IMR-90 (cell line): Measurements from ENCODE around the gene TBC1D8. TPM values are rescaled to one million over a fixed set of nuclear protein-coding genes. Genes with fewer than 3 reads are reported as not detected.

Experiments used
- ATAC-seq: fragments of 200-7000 bp; cut with Tn5 transposase; 2 replicates; pipeline ENCODE4 v1.9.1; 2020; ENCODE audit warnings: low read depth, mild to moderate bottlenecking, moderate library complexity
- BruUV-seq: library from RNA; stranded (reverse); fragments of 400-500 nt; replicated peaks from 2 replicates; lab custom pipeline; 2021; lab: Mats Ljungman, UMichigan
- CTCF ChIA-PET: fragments of 300-600 bp; formaldehyde crosslinking; extraction: SDS; loops from one replicate; lab custom pipeline; 2021; ENCODE audit warnings: antibody characterized with exemption; lab: Yijun Ruan, JAX
- POLR2A ChIA-PET: fragments of 300-600 bp; sonication (Branson Sonifier 250); formaldehyde crosslinking; loops from one replicate; lab custom pipeline; 2022; ENCODE audit warnings: antibody characterized with exemption; ENCODE audit not compliant: unreplicated experiment; lab: Charles Lee
- DNase-seq: peaks from one replicate; pipeline ENCODE4 v3.0.0; 2013
- H2AFZ ChIP-seq: replicated peaks from 2 replicates; pipeline ENCODE3; 2013; ENCODE audit warnings: low read length, mild to moderate bottlenecking; ENCODE audit not compliant: poor library complexity
- H2AK5ac ChIP-seq: 2 replicates; pipeline ENCODE4 v1.6.1; 2013; ENCODE audit warnings: low read depth, low read length, inconsistent platforms
- H2AK9ac ChIP-seq: replicated peaks from 2 replicates; pipeline ENCODE3; 2013; ENCODE audit warnings: mild to moderate bottlenecking, low read depth, low read length, moderate library complexity; ENCODE audit not compliant: poor library complexity
- H2BK120ac ChIP-seq: 2 replicates; pipeline ENCODE4 v1.6.1; 2013; ENCODE audit warnings: low read depth, low read length, inconsistent platforms
- H2BK15ac ChIP-seq: 3 replicates; pipeline ENCODE4 v1.6.1; 2013; ENCODE audit warnings: low read depth, low read length, inconsistent platforms
- H2BK20ac ChIP-seq: 2 replicates; pipeline ENCODE4 v1.6.1; 2013; ENCODE audit warnings: low read depth, mild to moderate bottlenecking, inconsistent platforms, low read length, moderate library complexity
- H2BK5ac ChIP-seq: 2 replicates; pipeline ENCODE4 v1.6.1; 2013; ENCODE audit warnings: mild to moderate bottlenecking, low read depth, low read length, inconsistent platforms; ENCODE audit not compliant: poor library complexity, severe bottlenecking
- H3K14ac ChIP-seq: replicated peaks from 2 replicates; pipeline ENCODE4 v1.6.1; 2013; ENCODE audit warnings: low read depth, low read length, inconsistent platforms
- H3K18ac ChIP-seq: 2 replicates; pipeline ENCODE4 v1.6.1; 2013; ENCODE audit warnings: low read depth, low read length, control low read depth
- H3K23ac ChIP-seq: 2 replicates; pipeline ENCODE4 v1.6.1; 2013; ENCODE audit warnings: low read depth, low read length, inconsistent platforms
- H3K27ac ChIP-seq: 2 replicates; pipeline ENCODE4 v1.5.1; 2013; ENCODE audit warnings: mild to moderate bottlenecking, control low read depth, low read length; ENCODE audit not compliant: insufficient read depth
- H3K27me3 ChIP-seq: 2 replicates; pipeline ENCODE4 v1.6.1; 2013; ENCODE audit warnings: low read length; ENCODE audit not compliant: control insufficient read depth, insufficient read depth
- H3K36me3 ChIP-seq: 2 replicates; pipeline ENCODE4 v1.6.1; 2013; ENCODE audit warnings: low read length, mixed read lengths; ENCODE audit not compliant: control insufficient read depth, insufficient read depth
- H3K4ac ChIP-seq: 2 replicates; pipeline ENCODE4 v1.6.1; 2013; ENCODE audit warnings: low read depth, low read length, inconsistent platforms
- H3K4me1 ChIP-seq: 2 replicates; pipeline ENCODE4 v1.6.1; 2013; ENCODE audit warnings: low read length, mixed read lengths; ENCODE audit not compliant: control insufficient read depth, insufficient read depth
- H3K4me2 ChIP-seq: 2 replicates; pipeline ENCODE4 v1.6.1; 2013; ENCODE audit warnings: low read depth, mild to moderate bottlenecking, control low read depth, low read length, moderate library complexity
- H3K4me3 ChIP-seq: 2 replicates; pipeline ENCODE4 v1.5.1; 2013; ENCODE audit warnings: low read depth, mild to moderate bottlenecking, control low read depth, low read length, moderate library complexity; ENCODE audit not compliant: insufficient read depth
- H3K56ac ChIP-seq: 2 replicates; pipeline ENCODE4 v1.6.1; 2013; ENCODE audit warnings: low read length, inconsistent platforms; ENCODE audit not compliant: insufficient read depth; ENCODE audit errors: extremely low read depth
- H3K79me1 ChIP-seq, 2 experiments: 2 replicates each; pipeline ENCODE4 v1.6.1; 2013; ENCODE audit warnings: low read length in 2 of 2, inconsistent platforms in 1 of 2, low read depth in 1 of 2
- H3K9ac ChIP-seq: 2 replicates; pipeline ENCODE4 v1.6.1; 2013; ENCODE audit warnings: low read depth, low read length, control low read depth
- H3K9me1 ChIP-seq: 2 replicates; pipeline ENCODE4 v1.6.1; 2013; ENCODE audit warnings: low read length, inconsistent platforms; ENCODE audit not compliant: insufficient read depth
- H3K9me3 ChIP-seq: 2 replicates; pipeline ENCODE4 v1.6.1; 2013; ENCODE audit warnings: low read length; ENCODE audit not compliant: control insufficient read depth, insufficient read depth
- H4K20me1 ChIP-seq: 2 replicates; pipeline ENCODE4 v1.6.1; 2013; ENCODE audit warnings: low read length, inconsistent platforms; ENCODE audit not compliant: insufficient read depth
- H4K5ac ChIP-seq: 2 replicates; pipeline ENCODE4 v1.6.1; 2013; ENCODE audit warnings: mild to moderate bottlenecking, low read depth, low read length, control low read depth
- H4K8ac ChIP-seq, 2 experiments: 2 replicates each; pipeline ENCODE4 v1.6.1; 2013; ENCODE audit warnings: low read depth in 2 of 2, low read length in 2 of 2, control low read depth in 1 of 2, inconsistent platforms in 1 of 2
- H4K91ac ChIP-seq: 2 replicates; pipeline ENCODE4 v1.6.1; 2013; ENCODE audit warnings: low read depth, low read length, inconsistent platforms; ENCODE audit not compliant: insufficient read depth
- BHLHE40 ChIP-seq: fragments of 150-350 bp; IDR thresholded peaks from 2 replicates; pipeline ENCODE4 v1.6.1; 2016; ENCODE audit warnings: mild to moderate bottlenecking, low read depth, low read length
- CEBPB ChIP-seq: IDR thresholded peaks from 2 replicates; pipeline ENCODE4 v1.6.1; 2012; ENCODE audit warnings: low read depth, low read length, improper control_type of control experiment
- CHD1 ChIP-seq: IDR thresholded peaks from 2 replicates; pipeline ENCODE4 v1.6.1; 2012; ENCODE audit warnings: low read depth, low read length, improper control_type of control experiment
- FOS ChIP-seq: fragments of 150-350 bp; IDR thresholded peaks from 2 replicates; pipeline ENCODE4 v1.6.1; 2016; ENCODE audit warnings: low read depth, low read length
- MAFK ChIP-seq: IDR thresholded peaks from 2 replicates; pipeline ENCODE4 v1.6.1; 2012; ENCODE audit warnings: low read depth, low read length, improper control_type of control experiment
- MAZ ChIP-seq: IDR thresholded peaks from 2 replicates; pipeline ENCODE4 v1.6.1; 2012; ENCODE audit warnings: low read depth, mild to moderate bottlenecking, low read length, improper control_type of control experiment, moderate library complexity, borderline replicate concordance
- MXI1 ChIP-seq: IDR thresholded peaks from 2 replicates; pipeline ENCODE4 v1.6.1; 2012; ENCODE audit warnings: low read depth, mild to moderate bottlenecking, low read length, moderate library complexity, borderline replicate concordance
- NFE2L2 ChIP-seq: fragments of 150-350 bp; IDR thresholded peaks from 2 replicates; pipeline ENCODE4 v1.6.1; 2016; ENCODE audit warnings: low read depth, mild to moderate bottlenecking, low read length
- POLR2A ChIP-seq: IDR thresholded peaks from 2 replicates; pipeline ENCODE4 v1.6.1; 2012; ENCODE audit warnings: mild to moderate bottlenecking, low read depth, low read length
- RAD21 ChIP-seq: IDR thresholded peaks from 2 replicates; pipeline ENCODE4 v1.6.1; 2012; ENCODE audit warnings: low read length, improper control_type of control experiment
- RCOR1 ChIP-seq: IDR thresholded peaks from 2 replicates; pipeline ENCODE4 v1.6.1; 2012; ENCODE audit warnings: mild to moderate bottlenecking, low read length, improper control_type of control experiment; ENCODE audit not compliant: insufficient replicate concordance
- RFX5 ChIP-seq: IDR thresholded peaks from 2 replicates; pipeline ENCODE4 v1.8.0; 2012; ENCODE audit warnings: low read depth, mild to moderate bottlenecking, low read length, moderate library complexity
- SMC3 ChIP-seq: fragments of 150-350 bp; IDR thresholded peaks from 2 replicates; pipeline ENCODE4 v1.6.1; 2016; ENCODE audit warnings: low read depth, mild to moderate bottlenecking, antibody characterized with exemption, low read length, moderate library complexity
- WGBS, 2 experiments: methylation state at CpG; one replicate each; pipeline versions ENCODE4 v1.1.5 to v1.1.7; 2013; ENCODE audit warnings: missing lambda C conversion rate in 2 of 2; ENCODE audit not compliant: insufficient read length in 1 of 2; ENCODE audit errors: extremely low coverage in 2 of 2; 5-methylcytosine and 5-hydroxymethylcytosine counted together
- dilution Hi-C: fragments of 300-500 bp; cut with HindIII; formaldehyde crosslinking; loops from one replicate; pipeline ENCODE4 v1.14.3; 2018; ENCODE audit warnings: low sequenced_read_pairs; ENCODE audit not compliant: unreplicated experiment
- in situ Hi-C: fragments of 300-500 bp; cut with MboI; formaldehyde crosslinking; loops from 3 replicates; pipeline ENCODE4 v1.14.3; 2019; ENCODE audit warnings: low sequenced_read_pairs, inconsistent platforms, mixed read lengths
- intact Hi-C: fragments of 100-400 bp; cut with micrococcal nuclease; formaldehyde crosslinking; loops from 2 replicates; pipeline ENCODE4 v1.10.0; 2022
- polyA plus RNA-seq, 3 experiments: library from polyadenylated mRNA; depleted of rRNA; stranded (reverse); fragments of >200 nt; gene quantifications; 2 replicates each; pipeline ENCODE4 v1.2.3, GENCODE V29; 2012; ENCODE audit warnings: low replicate concordance in 1 of 3
- total RNA-seq: library from RNA; depleted of rRNA; stranded (reverse); fragments of >200 nt; gene quantifications from 2 replicates; pipeline ENCODE4 v1.2.3, GENCODE V29; 2012
- TF ChIP-seq, protein P1 (sequence below): conservative IDR thresholded peaks from 2 replicates; pipeline ENCODE4 v1.5.1; 2012; ENCODE audit warnings: mild to moderate bottlenecking, low read depth, low read length, improper control_type of control experiment
- TF ChIP-seq, protein P2 (sequence below): fragments of 150-350 bp; IDR thresholded peaks from 2 replicates; pipeline ENCODE4 v1.6.1; 2017; ENCODE audit warnings: mild to moderate bottlenecking, antibody characterized with exemption, low read length, low read depth
- TF ChIP-seq, protein P3 (sequence below): fragments of 150-350 bp; IDR thresholded peaks from 2 replicates; pipeline ENCODE4 v1.6.1; 2016; ENCODE audit warnings: low read depth, mild to moderate bottlenecking, low read length, moderate library complexity, borderline replicate concordance

Gene TBC1D8
- total and polyA plus RNA-seq, 2 of the 4 experiments (the other 2 are of a cell fraction) = 1.3 to 1.5 TPM

DNA sequence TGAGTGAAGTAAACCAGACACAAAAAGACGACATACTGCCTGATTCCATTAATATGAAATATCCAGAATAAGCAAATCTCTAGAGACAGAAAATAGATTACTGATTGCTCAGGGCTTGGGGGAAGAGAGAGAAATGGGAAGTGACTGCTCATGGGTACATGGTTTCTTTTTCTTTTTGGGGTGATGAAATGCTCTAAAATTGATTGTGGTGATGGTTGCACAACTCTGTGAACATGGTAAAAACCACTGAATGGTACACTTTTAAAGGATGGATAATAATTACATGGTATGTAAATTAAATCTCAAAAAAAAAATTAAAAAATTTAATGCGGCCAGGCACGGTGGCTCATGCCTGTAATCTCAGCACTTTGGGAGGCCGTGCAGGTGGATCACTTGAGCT, 109.8 kb downstream of the TBC1D8 start:
- intact Hi-C loops = no loop called here
- CTCF ChIA-PET = no interaction called here

More for the DNA sequence above, 109.8 kb downstream of the TBC1D8 start:
- no peaks in the 10 kb centered on the region for H4K20me1 ChIP-seq
- H2BK20ac ChIP-seq = no peak overlapping the region
- H3K4me1 ChIP-seq = no peaks in the 10 kb centered on the region
- no peak overlapping the region for H4K8ac ChIP-seq
- peaks cover 2% of the 10 kb centered on the region; the same call in 1 of the 2 replicates for H3K27me3 ChIP-seq
- no peaks in the 10 kb centered on the region for H3K79me1 ChIP-seq
- no peak overlapping the region for H3K18ac ChIP-seq
- dilution Hi-C loops = no loop called here
- H3K23ac ChIP-seq = no peak overlapping the region
- in situ Hi-C loops = no loop called here
- POLR2A ChIA-PET = no interaction called here
- H2AK9ac ChIP-seq = no peak overlapping the region
- H2AK5ac ChIP-seq = no peak overlapping the region
- TF ChIP-seq, protein P1, sequence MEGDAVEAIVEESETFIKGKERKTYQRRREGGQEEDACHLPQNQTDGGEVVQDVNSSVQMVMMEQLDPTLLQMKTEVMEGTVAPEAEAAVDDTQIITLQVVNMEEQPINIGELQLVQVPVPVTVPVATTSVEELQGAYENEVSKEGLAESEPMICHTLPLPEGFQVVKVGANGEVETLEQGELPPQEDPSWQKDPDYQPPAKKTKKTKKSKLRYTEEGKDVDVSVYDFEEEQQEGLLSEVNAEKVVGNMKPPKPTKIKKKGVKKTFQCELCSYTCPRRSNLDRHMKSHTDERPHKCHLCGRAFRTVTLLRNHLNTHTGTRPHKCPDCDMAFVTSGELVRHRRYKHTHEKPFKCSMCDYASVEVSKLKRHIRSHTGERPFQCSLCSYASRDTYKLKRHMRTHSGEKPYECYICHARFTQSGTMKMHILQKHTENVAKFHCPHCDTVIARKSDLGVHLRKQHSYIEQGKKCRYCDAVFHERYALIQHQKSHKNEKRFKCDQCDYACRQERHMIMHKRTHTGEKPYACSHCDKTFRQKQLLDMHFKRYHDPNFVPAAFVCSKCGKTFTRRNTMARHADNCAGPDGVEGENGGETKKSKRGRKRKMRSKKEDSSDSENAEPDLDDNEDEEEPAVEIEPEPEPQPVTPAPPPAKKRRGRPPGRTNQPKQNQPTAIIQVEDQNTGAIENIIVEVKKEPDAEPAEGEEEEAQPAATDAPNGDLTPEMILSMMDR = no peak
- TF ChIP-seq FOS (no peak), RCOR1 (no peak), MAZ (no peak), RFX5 (no peak), RAD21 (no peak), MAFK (no peak), BHLHE40 (no peak), SMC3 (no peak), POLR2A (no peak), MXI1 (no peak), CHD1 (no peak), NFE2L2 (no peak), CEBPB (no peak)
- TF ChIP-seq, protein P2, sequence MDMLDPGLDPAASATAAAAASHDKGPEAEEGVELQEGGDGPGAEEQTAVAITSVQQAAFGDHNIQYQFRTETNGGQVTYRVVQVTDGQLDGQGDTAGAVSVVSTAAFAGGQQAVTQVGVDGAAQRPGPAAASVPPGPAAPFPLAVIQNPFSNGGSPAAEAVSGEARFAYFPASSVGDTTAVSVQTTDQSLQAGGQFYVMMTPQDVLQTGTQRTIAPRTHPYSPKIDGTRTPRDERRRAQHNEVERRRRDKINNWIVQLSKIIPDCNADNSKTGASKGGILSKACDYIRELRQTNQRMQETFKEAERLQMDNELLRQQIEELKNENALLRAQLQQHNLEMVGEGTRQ = no peak
- TF ChIP-seq, protein P3, sequence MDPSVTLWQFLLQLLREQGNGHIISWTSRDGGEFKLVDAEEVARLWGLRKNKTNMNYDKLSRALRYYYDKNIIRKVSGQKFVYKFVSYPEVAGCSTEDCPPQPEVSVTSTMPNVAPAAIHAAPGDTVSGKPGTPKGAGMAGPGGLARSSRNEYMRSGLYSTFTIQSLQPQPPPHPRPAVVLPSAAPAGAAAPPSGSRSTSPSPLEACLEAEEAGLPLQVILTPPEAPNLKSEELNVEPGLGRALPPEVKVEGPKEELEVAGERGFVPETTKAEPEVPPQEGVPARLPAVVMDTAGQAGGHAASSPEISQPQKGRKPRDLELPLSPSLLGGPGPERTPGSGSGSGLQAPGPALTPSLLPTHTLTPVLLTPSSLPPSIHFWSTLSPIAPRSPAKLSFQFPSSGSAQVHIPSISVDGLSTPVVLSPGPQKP = no peak
- H2BK120ac ChIP-seq = no peak overlapping the region
- H3K4me2 ChIP-seq = no peak overlapping the region
- no peak overlapping the region for H2BK15ac ChIP-seq
- H2AFZ ChIP-seq = no peak overlapping the region
- peaks cover 3% of the 10 kb centered on the region; the same call in 1 of the 2 replicates for H3K36me3 ChIP-seq
- no TSS peak for BruUV-seq
- no peak overlapping the region for H3K9ac ChIP-seq
- H3K56ac ChIP-seq = no peak overlapping the region
- H2BK5ac ChIP-seq = no peak overlapping the region
- no peak overlapping the region for H3K27ac ChIP-seq
- ATAC-seq (no peak), DNase-seq (no peak)
- H4K5ac ChIP-seq = no peak overlapping the region
- no peak overlapping the region for H4K91ac ChIP-seq
- WGBS, 2 experiments = 80% methylated on average over 1 of the region's 4 CpGs; no CpG with 5 or more reads in 1 of the 2 experiments
- no peak overlapping the region for H3K4ac ChIP-seq
- H3K9me1 ChIP-seq = peaks cover 7% of the 10 kb centered on the region
- no peak overlapping the region for H3K14ac ChIP-seq
- H3K9me3 ChIP-seq = no peaks in the 10 kb centered on the region
- no peak overlapping the region for H3K4me3 ChIP-seq
